Kidney epithelial cell (primary cell): Measurements from ENCODE around the gene CCL4. TPM values are rescaled to one million over a fixed set of nuclear protein-coding genes. Genes with fewer than 3 reads are reported as not detected.

Experiments used
- DNase-seq: peaks from one replicate; pipeline ENCODE4 v3.0.0-alpha.2; 2010; ENCODE audit warnings: low read depth
- H3K27me3 ChIP-seq: 2 replicates; pipeline ENCODE4 v1.6.0; 2011; ENCODE audit warnings: low read length; ENCODE audit not compliant: control insufficient read depth, insufficient read depth
- H3K36me3 ChIP-seq: 2 replicates; pipeline ENCODE4 v1.5.1; 2011; ENCODE audit warnings: low read length; ENCODE audit not compliant: control insufficient read depth, insufficient read depth
- H3K4me3 ChIP-seq: 2 replicates; pipeline ENCODE4 v1.5.1; 2011; ENCODE audit warnings: low read depth, mild to moderate bottlenecking, control low read depth, low read length
- CTCF ChIP-seq: IDR thresholded peaks from 2 replicates; pipeline ENCODE4 v1.5.1; 2011; ENCODE audit warnings: mild to moderate bottlenecking, moderate library complexity, low read length, control low read depth, inconsistent platforms; ENCODE audit not compliant: insufficient read depth, poor library complexity, severe bottlenecking
- total RNA-seq: library from RNA; depleted of rRNA; stranded (reverse); fragments of >200 nt; gene quantifications from 2 replicates; pipeline ENCODE4 v1.2.3, GENCODE V29; 2015

Gene CCL4
- total RNA-seq, 1 donor from 2014 or later = not detected

DNA sequence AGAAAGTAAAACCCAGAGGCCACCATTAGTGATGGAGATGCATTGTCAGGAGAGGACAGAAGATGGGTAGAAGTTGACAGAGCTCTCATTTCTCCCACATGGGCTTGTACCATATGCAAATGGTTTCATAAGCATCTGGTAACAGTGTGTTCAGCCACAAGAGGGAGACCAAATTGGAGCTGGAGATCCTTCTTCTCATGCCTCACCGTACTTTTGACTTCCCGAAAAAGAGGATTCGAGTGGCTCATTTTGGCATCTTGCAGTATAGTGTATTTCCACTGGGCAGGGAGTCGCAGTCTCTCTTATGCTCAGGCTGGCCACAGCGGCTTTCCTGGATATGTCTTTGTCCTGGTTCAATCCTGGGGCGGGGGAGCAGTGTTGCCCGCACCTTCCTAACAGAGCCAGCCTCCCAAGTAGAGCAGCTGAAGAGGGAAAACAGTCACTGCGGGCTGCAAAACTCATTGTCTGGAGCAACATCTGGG is 49.1 kb downstream of the CCL4 start:
- no peak overlapping the region for H3K4me3 ChIP-seq
- no peaks in the 10 kb centered on the region for H3K36me3 ChIP-seq
- TF ChIP-seq CTCF = no peak
- no peak for DNase-seq
- no peaks in the 10 kb centered on the region for H3K27me3 ChIP-seq

- no peaks in the 10 kb centered on the region for H3K27me3 ChIP-seq
- no peak overlapping the region for H3K4me3 ChIP-seq
- no peak for TF ChIP-seq CTCF
- no peaks in the 10 kb centered on the region for H3K36me3 ChIP-seq
- no peak for DNase-seq
Measured at GRCh38 chr17:36153895-36154610, 50.4 kb downstream of the CCL4 start.

Other genes starting within 250 kb of the CCL4 start
- gene HEATR9, start 234.9 kb upstream of the CCL4 start, total RNA-seq = not detected in 2 replicates
- gene CCL5, start 223.5 kb upstream of the CCL4 start, total RNA-seq = not detected in 2 replicates
- not detected in 2 replicates for gene RDM1, start 173.1 kb upstream of the CCL4 start, total RNA-seq
- gene LYZL6, start 160.1 kb upstream of the CCL4 start, total RNA-seq = not detected in 2 replicates
- not detected in 2 replicates for gene CCL16, start 122.3 kb upstream of the CCL4 start, total RNA-seq
- not detected in 2 replicates for gene CCL14, start 117.1 kb upstream of the CCL4 start, total RNA-seq
- not detected in 2 replicates for gene CCL15, start 102.3 kb upstream of the CCL4 start, total RNA-seq
- gene CCL23, start 85.9 kb upstream of the CCL4 start, total RNA-seq = not detected in 2 replicates
- not detected in 2 replicates for gene CCL18, start 39.6 kb upstream of the CCL4 start, total RNA-seq
- gene CCL3, start 13.7 kb upstream of the CCL4 start, total RNA-seq = 0.71 and 1.3 TPM in 2 replicates
- 6.3 TPM in 1 of 2 replicates, not detected in the other for gene TBC1D3B, start 72.8 kb downstream of the CCL4 start, total RNA-seq
- gene CCL3L1, start 92.9 kb downstream of the CCL4 start, total RNA-seq = not detected in 2 replicates
- not detected in 2 replicates for gene CCL4L2, start 107.2 kb downstream of the CCL4 start, total RNA-seq
- 0.13 TPM in 1 of 2 replicates, not detected in the other for gene TBC1D3I, start 160.7 kb downstream of the CCL4 start, total RNA-seq
- gene TBC1D3G, start 220.1 kb downstream of the CCL4 start, total RNA-seq = not detected in 2 replicates